Liver (tissue), 2 donors: ENCODE data around the gene KCNK16.

Source experiments
- CTCF ChIP-seq: fragments of 150-350 bp; IDR thresholded peaks from 2 replicates; pipeline ENCODE4 v1.5.1; 2017; ENCODE audit warnings: improper control_type of control experiment, low read depth, low read length; ENCODE audit not compliant: missing input control
- REST ChIP-seq: IDR thresholded peaks from 2 replicates; pipeline ENCODE4 v1.6.1; 2016; ENCODE audit warnings: antibody characterized with exemption, mild to moderate bottlenecking
- TF ChIP-seq, protein P1 (sequence below): IDR thresholded peaks from 2 replicates; pipeline ENCODE4 v1.6.1; 2016; ENCODE audit warnings: antibody characterized with exemption
- donor health status: healthy.

DNA sequence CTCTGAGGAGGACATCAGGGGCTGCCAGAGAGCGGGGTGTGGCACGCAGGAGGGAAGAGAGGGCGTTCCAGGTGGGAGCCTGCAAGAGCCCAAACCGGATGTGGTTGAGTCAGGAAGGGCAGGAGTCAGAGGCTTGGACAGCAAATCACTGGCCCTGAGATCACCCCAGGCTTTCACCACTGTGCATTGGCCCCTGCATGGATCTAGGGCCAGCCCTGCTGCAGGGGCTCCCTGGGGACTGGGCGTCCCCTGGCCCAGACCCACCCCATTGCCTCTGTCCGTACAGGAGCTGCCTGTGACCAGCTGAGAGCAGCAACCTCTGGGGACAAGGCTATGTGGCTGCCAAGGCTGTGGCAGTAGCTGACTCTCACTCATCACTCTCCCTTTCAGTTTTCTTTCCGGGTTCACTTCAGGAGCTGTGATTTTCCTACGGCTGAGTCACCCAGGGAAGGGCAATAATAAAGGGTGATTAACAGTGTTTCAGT is 42.2 kb downstream of the KCNK16 start:
- TF ChIP-seq CTCF (no peak), REST (no peak)
- TF ChIP-seq, protein P1, sequence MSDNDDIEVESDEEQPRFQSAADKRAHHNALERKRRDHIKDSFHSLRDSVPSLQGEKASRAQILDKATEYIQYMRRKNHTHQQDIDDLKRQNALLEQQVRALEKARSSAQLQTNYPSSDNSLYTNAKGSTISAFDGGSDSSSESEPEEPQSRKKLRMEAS: no peak
